Stimulated activated CD4-positive, alpha-beta T cell treated with anti-CD3 and anti-CD28 coated beads, Interleukin-12 subunit alpha, Interleukin-12 subunit beta, amount 100 ng/mL, for 24 hours (primary cell): ENCODE measurements around the gene RPL39L.
A peak's percentile ranks its signal among the peaks of the same experiment; 100 is the strongest.
"Not testable (repeated sequence)": the region's sequence is repeated elsewhere in the genome, so short reads cannot be mapped to it uniquely, and the experiment has no call there.

Experiments used
- DNase-seq, 2 experiments: peaks; one replicate each; pipeline ENCODE4 v3.0.0-alpha.2; 2020; ENCODE audit warnings: low read depth in 2 of 2

Gene RPL39L

GRCh38 chr3:187139126-187139894, at the start of gene RPL39L:
TSS of gene RPL39L (minus strand) at chr3:187139496. CDS start at chr3:187121300, 18,196 bp downstream.
- DNase-seq: peak; percentile 82 to 89

DNA sequence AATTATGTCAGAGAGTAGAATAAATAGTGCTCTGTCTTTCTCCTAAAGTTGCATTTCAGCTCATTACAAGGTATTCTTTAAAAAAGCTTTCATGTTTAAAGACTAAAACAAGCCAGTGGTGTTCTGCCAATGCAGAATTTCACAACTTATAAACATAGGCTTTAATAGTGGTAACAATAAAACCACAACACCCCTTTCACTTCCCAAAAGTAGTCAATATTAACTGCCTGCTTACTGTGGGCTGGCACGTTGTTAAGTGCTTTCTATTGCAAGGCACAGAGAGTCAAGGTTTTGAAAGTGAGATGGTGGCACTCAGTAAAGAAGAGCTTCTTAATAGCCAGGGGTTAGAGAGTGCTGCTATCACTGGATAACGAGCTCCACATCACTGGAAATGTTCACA, 49.6 kb upstream of the RPL39L start:
- DNase-seq: no peak

GRCh38 chr3:187186801-187187421, 47.6 kb upstream of the RPL39L start:
- DNase-seq: no peak

- no peak for DNase-seq
Measured at GRCh38 chr3:187186375-187186774, 47.1 kb upstream of the RPL39L start.

- no peak for DNase-seq
Measured at GRCh38 chr3:187185759-187186158, 46.5 kb upstream of the RPL39L start.

GRCh38 chr3:187183903-187184302, 44.6 kb upstream of the RPL39L start:
- DNase-seq: no peak

GRCh38 chr3:187183210-187183862, 44.0 kb upstream of the RPL39L start:
- DNase-seq: no peak

GRCh38 chr3:187181454-187182170, 42.3 kb upstream of the RPL39L start:
- DNase-seq: no peak

- DNase-seq: no peak
Measured at GRCh38 chr3:187172929-187173328, 33.6 kb upstream of the RPL39L start.

DNA sequence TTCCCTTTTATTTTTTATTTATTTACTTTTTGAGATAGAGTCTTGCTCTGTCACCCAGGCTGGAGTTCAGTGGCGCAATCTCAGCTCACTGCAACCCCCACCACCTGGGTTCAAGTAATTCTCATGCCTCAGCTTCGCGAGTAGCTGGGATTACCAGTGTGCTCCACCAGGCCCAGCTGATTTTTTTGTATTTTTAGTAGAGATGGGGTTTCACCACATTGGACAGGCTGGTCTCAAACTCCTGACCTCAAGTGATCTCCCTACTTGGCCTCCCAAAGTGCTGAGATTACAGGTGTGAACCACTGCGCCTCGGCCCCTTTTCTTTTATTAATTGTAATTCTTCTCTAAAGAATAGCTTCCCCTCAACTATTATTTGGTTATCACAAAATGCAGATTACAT, 31.6 kb upstream of the RPL39L start:
- not testable (repeated sequence) for DNase-seq

DNA sequence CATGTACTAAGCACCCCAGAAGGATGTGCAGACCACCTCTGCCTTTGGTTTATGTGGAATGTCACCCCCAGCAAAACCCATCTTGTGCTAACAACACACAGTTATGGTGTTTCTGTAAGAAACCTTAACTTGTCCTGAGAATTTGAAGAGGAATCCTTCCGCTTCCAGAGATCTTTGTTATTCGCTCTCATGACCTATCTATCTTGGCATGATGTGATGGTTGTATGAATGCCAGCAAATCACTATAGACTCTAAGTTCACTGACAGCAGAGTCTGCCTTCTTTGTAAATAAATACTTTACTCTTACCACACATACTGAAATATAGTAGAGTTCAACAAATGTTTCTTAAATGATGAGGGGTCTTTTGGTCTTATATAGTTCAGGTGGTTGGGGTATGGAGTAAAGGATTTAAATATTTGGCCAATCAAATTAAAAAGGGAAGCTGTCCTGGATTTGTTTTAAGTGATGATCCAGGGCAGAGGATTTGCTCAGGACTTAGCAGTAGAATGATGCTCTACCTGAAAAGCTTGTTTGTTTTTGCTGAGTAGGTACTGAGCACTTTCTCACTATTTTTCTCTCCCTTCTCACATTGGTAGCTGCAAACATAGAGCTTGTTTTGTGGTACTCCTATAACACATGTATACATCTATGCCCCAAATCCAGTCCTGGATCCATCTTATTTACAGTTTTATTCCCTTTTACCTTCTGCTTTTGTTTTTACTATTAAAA, 30.1 kb upstream of the RPL39L start:
- no peak for DNase-seq

DNA sequence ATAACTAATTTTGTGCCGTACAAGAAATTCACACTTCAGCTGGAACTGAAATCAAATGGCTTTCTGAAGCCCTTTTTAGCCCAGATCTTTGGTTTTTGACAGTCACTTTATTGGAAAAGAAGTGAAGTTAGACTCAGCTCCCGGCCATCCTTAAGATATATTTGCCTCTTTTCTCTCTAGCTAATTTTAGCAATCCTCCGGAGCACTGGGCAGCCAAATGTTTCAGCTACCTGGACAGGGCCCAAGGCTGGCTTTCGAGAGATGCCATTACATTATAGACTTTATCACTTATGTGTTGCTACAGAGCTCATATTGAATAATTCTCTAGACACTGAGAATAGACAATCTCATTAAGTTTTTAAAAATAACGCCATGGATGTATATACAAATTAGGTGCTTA, 28.5 kb upstream of the RPL39L start:
- DNase-seq: no peak

DNA sequence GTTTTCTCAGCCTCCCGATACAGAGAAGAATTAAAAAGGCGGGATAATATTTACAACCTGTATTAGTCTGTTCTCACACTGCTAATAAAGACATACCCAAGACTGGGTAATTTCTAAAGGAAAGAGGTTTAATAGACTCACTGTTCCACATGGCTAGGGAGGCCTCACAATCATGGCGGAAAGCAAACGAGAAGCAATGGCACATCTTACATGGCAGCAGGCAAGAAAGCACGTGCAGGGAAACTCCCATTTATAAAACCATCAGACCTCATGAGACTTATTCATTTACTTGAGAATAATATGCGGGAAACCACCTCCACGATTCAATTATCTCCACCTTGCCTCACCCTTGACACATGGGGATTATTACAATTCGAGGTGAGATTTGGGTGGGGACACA, 27.5 kb upstream of the RPL39L start:
- DNase-seq: no peak

DNA sequence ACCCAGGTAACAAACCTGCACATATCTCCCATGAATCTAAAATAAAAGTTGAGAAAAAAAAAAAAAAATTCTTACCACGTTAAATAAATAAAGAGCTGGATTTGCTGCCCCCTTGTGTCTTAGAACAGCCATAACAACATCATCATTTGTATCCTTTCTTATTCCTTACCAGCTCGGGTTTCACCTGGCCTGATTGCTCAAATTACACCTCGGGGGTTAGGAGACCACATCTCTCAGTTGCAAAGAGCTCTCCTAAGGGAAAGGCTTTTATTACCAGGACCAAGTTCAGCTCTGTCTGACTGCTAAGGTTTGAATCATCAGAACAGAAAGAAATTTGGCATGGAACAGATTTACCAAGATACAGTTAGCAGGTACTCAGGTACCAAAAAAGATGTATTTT, 25.8 kb upstream of the RPL39L start:
- no peak for DNase-seq

DNA sequence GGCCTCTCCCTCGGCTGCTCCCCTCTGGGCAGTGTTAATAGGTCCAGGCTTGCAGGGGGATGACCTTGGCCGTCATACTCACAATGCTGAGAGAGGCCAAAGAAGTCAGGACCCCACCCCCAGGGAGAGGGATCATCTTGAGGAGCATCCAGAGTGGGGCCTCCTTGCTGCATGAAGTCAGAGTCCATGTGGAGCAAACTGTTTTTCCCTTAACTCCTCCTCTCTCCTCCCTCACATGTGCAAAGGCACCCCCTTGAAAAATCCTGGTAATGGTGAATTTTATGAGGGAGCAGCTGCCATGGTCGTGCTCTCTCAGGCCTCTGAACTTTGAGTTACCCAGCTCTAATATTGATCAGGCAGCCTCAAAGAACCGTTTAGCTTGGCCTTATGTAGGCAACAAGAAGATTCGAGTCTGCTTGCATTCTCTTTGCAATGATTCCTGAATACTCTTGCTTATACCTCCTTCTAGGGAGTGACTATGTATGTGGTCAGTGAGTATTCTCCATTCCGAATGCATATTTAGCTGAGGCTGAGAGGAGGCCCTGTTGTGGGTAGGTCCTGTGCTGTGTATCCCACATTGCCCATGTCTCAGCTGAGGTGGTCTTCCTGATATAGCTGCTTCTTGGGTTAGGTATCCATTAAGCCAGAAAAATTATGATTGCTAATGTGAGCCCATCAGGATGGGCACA, 23.1 kb upstream of the RPL39L start:
- no peak for DNase-seq

DNA sequence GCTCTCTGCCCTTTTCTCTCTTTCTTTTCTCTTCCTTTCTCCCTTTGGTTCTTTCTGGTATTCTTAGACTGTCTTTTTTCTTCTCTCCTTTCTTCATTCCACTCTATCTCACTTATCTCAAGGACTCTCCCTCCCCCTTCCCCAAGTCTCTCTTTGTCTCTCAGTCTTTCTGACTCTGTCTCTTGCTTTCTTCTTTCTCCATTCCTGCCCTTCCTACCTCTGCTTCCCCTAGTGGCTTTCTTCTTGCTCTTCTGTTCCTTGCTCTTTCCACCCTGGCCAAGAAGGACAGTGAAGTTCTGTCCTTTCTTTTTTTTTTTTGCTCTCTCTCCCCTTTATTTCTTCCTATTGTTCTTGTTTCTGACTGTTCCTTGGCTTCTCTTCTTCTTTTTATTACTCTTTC, 22.3 kb upstream of the RPL39L start:
- DNase-seq: no peak

- DNase-seq: peak; percentile 29 to 57
Measured at GRCh38 chr3:187150599-187150998, 11.3 kb upstream of the RPL39L start.

DNA sequence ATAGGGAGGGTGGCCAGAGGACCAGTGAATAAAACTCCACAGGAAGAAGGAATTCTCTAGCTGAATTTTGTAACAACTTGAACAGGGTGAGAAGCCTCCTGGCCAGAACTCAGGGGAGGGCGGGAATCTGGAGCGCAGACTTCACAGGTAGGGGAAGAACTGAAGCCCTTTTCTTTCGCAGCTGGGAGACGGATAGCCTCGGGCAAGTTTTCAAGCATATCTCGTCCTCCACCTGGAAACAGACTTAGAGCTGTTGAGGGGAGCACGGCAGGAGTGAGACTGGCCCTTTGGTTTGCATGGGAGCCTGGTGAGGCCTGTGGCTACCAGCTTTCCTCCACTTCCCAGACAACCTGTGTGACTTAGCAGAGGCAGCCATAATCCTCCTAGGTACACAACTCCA, 10.9 kb upstream of the RPL39L start:
- DNase-seq: no peak

DNA sequence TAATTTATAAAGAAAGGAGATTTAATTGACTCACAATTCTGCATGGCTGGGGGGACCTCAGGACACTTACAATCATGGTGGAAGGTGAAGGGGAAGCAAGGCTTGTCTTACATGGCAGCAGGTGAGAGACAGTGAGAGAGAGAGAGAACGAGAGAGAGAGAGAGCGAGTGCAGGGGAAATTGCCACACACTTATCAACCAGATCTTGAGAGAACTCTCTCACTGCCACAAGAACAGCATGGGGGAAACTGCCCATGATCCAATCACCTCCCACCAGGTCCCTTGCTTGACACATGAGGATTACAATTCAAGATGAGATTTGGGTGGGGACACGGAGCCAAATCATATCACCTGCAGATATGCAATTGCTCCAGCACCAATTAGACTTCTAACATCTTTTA, 7.1 kb upstream of the RPL39L start:
- no peak for DNase-seq

DNA sequence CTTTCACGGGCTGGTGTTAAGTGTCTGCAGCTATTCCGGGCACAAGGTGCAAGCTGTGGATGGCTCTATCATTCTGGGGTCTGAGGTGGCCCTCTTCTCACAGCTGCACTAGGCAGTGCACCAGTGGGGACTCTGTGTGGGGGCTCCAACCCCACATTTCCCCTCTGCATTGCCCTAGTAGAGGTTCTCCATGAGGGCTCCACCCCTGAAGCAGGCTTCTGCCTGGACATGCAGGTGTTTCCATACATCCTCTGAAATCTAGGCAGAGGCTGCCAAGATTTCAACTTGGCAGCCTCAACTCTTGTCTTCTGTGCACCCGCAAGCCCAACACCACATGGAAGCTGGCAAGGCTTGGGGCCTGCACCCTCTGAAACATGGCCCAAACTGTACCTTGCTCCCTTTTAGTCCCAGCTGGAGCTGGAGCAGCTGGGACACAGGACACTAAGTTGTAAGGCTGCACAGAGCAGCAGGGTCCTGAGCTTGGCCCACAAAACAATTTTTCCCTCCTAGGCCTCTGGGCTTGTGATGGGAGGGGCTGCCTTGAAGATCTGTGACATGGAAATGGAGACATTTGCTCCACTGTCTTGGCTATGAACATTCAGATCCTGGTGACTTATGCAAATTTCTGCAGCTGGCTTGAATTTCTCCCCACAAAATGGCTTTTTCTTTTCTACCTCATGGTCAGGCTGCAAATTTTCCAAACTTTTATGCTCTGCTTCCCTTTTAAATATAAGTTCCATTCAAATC, 6.0 kb upstream of the RPL39L start:
- no peak for DNase-seq
